Measurements from ENCODE around the gene RTN4. TPM values are rescaled to one million over a fixed set of nuclear protein-coding genes. Genes with fewer than 3 reads are reported as not detected.

Gene RTN4
- total and polyA plus RNA-seq, 2 experiments from 2014 or later, result 218 to 221 TPM

DNA sequence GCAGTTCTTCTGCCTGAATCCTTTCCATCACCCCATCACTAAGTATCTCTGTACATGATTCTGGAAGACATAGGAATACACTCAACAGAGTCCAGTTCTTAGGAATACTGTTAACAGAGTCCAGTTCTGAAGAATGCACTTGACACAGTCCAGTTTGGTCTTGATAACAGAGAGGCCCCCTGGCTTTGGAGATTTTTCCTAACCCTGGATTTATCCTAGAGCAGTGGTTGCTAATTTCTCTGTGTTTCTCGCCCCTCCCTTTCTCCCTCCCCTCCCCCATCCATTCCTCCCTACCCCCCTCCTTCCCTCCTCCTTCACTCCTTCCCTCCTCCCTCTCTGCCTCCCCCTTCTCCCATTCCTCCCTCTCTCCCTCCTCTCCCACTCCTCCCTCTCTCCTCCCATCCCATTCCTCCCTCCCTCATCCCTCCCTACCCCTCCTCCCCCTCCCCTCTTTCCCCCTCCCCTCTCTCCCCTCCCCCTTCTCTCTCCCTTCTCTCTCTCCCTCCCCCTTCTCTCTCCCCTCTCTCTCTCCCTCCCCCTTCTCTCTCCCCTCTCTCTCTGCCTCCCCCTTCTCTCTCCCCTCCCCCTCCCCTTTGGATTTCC is 105.4 kb downstream of the RTN4 start (continued):
- TF ChIP-seq, protein P1, sequence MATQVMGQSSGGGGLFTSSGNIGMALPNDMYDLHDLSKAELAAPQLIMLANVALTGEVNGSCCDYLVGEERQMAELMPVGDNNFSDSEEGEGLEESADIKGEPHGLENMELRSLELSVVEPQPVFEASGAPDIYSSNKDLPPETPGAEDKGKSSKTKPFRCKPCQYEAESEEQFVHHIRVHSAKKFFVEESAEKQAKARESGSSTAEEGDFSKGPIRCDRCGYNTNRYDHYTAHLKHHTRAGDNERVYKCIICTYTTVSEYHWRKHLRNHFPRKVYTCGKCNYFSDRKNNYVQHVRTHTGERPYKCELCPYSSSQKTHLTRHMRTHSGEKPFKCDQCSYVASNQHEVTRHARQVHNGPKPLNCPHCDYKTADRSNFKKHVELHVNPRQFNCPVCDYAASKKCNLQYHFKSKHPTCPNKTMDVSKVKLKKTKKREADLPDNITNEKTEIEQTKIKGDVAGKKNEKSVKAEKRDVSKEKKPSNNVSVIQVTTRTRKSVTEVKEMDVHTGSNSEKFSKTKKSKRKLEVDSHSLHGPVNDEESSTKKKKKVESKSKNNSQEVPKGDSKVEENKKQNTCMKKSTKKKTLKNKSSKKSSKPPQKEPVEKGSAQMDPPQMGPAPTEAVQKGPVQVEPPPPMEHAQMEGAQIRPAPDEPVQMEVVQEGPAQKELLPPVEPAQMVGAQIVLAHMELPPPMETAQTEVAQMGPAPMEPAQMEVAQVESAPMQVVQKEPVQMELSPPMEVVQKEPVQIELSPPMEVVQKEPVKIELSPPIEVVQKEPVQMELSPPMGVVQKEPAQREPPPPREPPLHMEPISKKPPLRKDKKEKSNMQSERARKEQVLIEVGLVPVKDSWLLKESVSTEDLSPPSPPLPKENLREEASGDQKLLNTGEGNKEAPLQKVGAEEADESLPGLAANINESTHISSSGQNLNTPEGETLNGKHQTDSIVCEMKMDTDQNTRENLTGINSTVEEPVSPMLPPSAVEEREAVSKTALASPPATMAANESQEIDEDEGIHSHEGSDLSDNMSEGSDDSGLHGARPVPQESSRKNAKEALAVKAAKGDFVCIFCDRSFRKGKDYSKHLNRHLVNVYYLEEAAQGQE (IDR thresholded peaks at IDR 0.05; ENCODE audit: unreplicated experiment), result no peak
- no peak for TF ChIP-seq EZH2phosphoT487 (IDR thresholded peaks at IDR 0.05; ENCODE audit: unreplicated experiment)

GRCh38 chr2:54942373-54942772 is 107.9 kb downstream of the RTN4 start:
- Mint-ChIP-seq H3K27me3 (ENCODE audit: insufficient read depth, low read depth, poor library complexity) (peaks cover 13% of the 10 kb centered on the region), H3K27ac (no peak overlapping the region), H3K4me1 (peaks cover 3% of the 10 kb centered on the region; the same call in 2 of the 3 replicates), H3K9me3 (peaks cover 15% of the 10 kb centered on the region), H3K36me3 (ENCODE audit: low read depth) (peaks cover 4% of the 10 kb centered on the region), H3K4me3 (no peak overlapping the region)
- H3K4me3 ChIP-seq, result no peak overlapping the region
- H3K36me3 ChIP-seq (ENCODE audit: insufficient read depth), result no peaks in the 10 kb centered on the region
- no peaks in the 10 kb centered on the region for H3F3A ChIP-seq (replicated peaks; ENCODE audit: low read depth)
- no peaks in the 10 kb centered on the region for H3K27me3 ChIP-seq (ENCODE audit: insufficient read depth)
- no peak overlapping the region for H3K27ac ChIP-seq (ENCODE audit: low read depth)
- no peaks in the 10 kb centered on the region for H3K79me2 ChIP-seq (replicated peaks; ENCODE audit: insufficient read depth)
- H3K4me1 ChIP-seq (ENCODE audit: insufficient read depth), result no peaks in the 10 kb centered on the region; the same call in 1 of the 2 replicates
- H2AFZ ChIP-seq, result no peak overlapping the region
- H4K20me1 ChIP-seq (replicated peaks; ENCODE audit: insufficient read depth), result no peaks in the 10 kb centered on the region
- no peak for DNase-seq (ENCODE audit: low spot score)
- H3K4me2 ChIP-seq, result no peak overlapping the region
- no peak for ATAC-seq
- no peaks in the 10 kb centered on the region; the same call in 1 of the 2 replicates for H3K9me2 ChIP-seq (ENCODE audit: insufficient read depth)
- TF ChIP-seq POLR2AphosphoS5 (IDR thresholded peaks at IDR 0.05; ENCODE audit: low read depth) (no peak), ZNF331 (CRISPR knock-in tag; IDR thresholded peaks at IDR 0.05; ENCODE audit: low read depth) (no peak), JUNB (IDR thresholded peaks at IDR 0.05; ENCODE audit: unreplicated experiment) (no peak), EZH2phosphoT487 (IDR thresholded peaks at IDR 0.05; ENCODE audit: unreplicated experiment) (no peak), ZNF114 (CRISPR knock-in tag; IDR thresholded peaks at IDR 0.05) (no peak), NANOG (IDR thresholded peaks at IDR 0.05; ENCODE audit: borderline replicate concordance) (no peak), CREB1 (CRISPR knock-in tag; IDR thresholded peaks at IDR 0.05; ENCODE audit: low read depth) (no peak)
- TF ChIP-seq, protein P2, sequence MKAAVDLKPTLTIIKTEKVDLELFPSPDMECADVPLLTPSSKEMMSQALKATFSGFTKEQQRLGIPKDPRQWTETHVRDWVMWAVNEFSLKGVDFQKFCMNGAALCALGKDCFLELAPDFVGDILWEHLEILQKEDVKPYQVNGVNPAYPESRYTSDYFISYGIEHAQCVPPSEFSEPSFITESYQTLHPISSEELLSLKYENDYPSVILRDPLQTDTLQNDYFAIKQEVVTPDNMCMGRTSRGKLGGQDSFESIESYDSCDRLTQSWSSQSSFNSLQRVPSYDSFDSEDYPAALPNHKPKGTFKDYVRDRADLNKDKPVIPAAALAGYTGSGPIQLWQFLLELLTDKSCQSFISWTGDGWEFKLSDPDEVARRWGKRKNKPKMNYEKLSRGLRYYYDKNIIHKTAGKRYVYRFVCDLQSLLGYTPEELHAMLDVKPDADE (IDR thresholded peaks at IDR 0.05), result no peak
- TF ChIP-seq, protein P1 (IDR thresholded peaks at IDR 0.05; ENCODE audit: unreplicated experiment), result no peak
- TF ChIP-seq, protein P3, sequence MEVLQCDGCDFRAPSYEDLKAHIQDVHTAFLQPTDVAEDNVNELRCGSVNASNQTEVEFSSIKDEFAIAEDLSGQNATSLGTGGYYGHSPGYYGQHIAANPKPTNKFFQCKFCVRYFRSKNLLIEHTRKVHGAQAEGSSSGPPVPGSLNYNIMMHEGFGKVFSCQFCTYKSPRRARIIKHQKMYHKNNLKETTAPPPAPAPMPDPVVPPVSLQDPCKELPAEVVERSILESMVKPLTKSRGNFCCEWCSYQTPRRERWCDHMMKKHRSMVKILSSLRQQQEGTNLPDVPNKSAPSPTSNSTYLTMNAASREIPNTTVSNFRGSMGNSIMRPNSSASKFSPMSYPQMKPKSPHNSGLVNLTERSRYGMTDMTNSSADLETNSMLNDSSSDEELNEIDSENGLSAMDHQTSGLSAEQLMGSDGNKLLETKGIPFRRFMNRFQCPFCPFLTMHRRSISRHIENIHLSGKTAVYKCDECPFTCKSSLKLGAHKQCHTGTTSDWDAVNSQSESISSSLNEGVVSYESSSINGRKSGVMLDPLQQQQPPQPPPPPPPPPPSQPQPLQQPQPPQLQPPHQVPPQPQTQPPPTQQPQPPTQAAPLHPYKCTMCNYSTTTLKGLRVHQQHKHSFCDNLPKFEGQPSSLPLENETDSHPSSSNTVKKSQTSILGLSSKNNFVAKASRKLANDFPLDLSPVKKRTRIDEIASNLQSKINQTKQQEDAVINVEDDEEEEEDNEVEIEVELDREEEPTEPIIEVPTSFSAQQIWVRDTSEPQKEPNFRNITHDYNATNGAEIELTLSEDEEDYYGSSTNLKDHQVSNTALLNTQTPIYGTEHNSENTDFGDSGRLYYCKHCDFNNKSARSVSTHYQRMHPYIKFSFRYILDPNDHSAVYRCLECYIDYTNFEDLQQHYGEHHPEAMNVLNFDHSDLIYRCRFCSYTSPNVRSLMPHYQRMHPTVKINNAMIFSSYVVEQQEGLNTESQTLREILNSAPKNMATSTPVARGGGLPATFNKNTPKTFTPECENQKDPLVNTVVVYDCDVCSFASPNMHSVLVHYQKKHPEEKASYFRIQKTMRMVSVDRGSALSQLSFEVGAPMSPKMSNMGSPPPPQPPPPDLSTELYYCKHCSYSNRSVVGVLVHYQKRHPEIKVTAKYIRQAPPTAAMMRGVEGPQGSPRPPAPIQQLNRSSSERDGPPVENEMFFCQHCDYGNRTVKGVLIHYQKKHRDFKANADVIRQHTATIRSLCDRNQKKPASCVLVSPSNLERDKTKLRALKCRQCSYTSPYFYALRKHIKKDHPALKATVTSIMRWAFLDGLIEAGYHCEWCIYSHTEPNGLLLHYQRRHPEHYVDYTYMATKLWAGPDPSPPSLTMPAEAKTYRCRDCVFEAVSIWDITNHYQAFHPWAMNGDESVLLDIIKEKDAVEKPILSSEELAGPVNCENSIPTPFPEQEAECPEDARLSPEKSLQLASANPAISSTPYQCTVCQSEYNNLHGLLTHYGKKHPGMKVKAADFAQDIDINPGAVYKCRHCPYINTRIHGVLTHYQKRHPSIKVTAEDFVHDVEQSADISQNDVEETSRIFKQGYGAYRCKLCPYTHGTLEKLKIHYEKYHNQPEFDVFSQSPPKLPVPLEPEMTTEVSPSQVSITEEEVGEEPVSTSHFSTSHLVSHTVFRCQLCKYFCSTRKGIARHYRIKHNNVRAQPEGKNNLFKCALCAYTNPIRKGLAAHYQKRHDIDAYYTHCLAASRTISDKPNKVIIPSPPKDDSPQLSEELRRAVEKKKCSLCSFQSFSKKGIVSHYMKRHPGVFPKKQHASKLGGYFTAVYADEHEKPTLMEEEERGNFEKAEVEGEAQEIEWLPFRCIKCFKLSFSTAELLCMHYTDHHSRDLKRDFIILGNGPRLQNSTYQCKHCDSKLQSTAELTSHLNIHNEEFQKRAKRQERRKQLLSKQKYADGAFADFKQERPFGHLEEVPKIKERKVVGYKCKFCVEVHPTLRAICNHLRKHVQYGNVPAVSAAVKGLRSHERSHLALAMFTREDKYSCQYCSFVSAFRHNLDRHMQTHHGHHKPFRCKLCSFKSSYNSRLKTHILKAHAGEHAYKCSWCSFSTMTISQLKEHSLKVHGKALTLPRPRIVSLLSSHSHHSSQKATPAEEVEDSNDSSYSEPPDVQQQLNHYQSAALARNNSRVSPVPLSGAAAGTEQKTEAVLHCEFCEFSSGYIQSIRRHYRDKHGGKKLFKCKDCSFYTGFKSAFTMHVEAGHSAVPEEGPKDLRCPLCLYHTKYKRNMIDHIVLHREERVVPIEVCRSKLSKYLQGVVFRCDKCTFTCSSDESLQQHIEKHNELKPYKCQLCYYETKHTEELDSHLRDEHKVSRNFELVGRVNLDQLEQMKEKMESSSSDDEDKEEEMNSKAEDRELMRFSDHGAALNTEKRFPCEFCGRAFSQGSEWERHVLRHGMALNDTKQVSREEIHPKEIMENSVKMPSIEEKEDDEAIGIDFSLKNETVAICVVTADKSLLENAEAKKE (CRISPR knock-in tag; IDR thresholded peaks at IDR 0.05), result no peak

Measured in GM23338 (cell line).